NB4 (cell line): ENCODE measurements around the gene FBN3.
"Not testable (repeated sequence)": the region's sequence is repeated elsewhere in the genome, so short reads cannot be mapped to it uniquely, and the experiment has no call there.

Source experiments
- DNase-seq: peaks from one replicate; pipeline ENCODE4 v3.0.0; 2010; ENCODE audit warnings: low read depth
- H3K4me3 ChIP-seq: one replicate; pipeline ENCODE4 v1.5.1; 2011; ENCODE audit warnings: mild to moderate bottlenecking, low read depth, low read length, moderate library complexity
- CTCF ChIP-seq: IDR thresholded peaks from one replicate; pipeline ENCODE4 v1.5.1; 2012; ENCODE audit warnings: low read depth, low read length
- MAX ChIP-seq: IDR thresholded peaks from 2 replicates; pipeline ENCODE4 v1.6.1; 2011; ENCODE audit warnings: low read depth, low read length
- MYC ChIP-seq: IDR thresholded peaks from 2 replicates; pipeline ENCODE4 v1.6.1; 2011; ENCODE audit warnings: low read depth, low read length
- POLR2A ChIP-seq: IDR thresholded peaks from 2 replicates; pipeline ENCODE4 v1.6.1; 2011; ENCODE audit warnings: mild to moderate bottlenecking; ENCODE audit not compliant: insufficient read length; ENCODE audit errors: extremely low read depth

Gene FBN3

GRCh38 chr19:8161135-8161646, 11.8 kb upstream of the FBN3 start:
- no peak overlapping the region for H3K4me3 ChIP-seq
- peak; percentile 84 for DNase-seq
- no peak for TF ChIP-seq MAX
- TF ChIP-seq MYC, result no peak
- peak; percentile 58 for TF ChIP-seq POLR2A
- no peak for TF ChIP-seq CTCF

GRCh38 chr19:8159322-8159721, 9.9 kb upstream of the FBN3 start:
- H3K4me3 ChIP-seq, DNase-seq: not testable (repeated sequence)

GRCh38 chr19:8158411-8159074, 9.2 kb upstream of the FBN3 start:
- H3K4me3 ChIP-seq, result no peak overlapping the region
- peak; percentile 97 for DNase-seq
- peak; percentile 95 for TF ChIP-seq CTCF
- no peak for TF ChIP-seq POLR2A
- peak; percentile 67; the same call in 1 of the 2 replicates for TF ChIP-seq MAX

- DNase-seq, result no peak
- no peak overlapping the region for H3K4me3 ChIP-seq
- TF ChIP-seq MYC (no peak), POLR2A (no peak), CTCF (no peak), MAX (no peak)
These were observed 5.9 kb upstream of the FBN3 start for GRCh38 chr19:8155318-8155717.

GRCh38 chr19:8154014-8154413, 4.6 kb upstream of the FBN3 start:
- not testable (repeated sequence) for H3K4me3 ChIP-seq
- peak; percentile 48 for TF ChIP-seq CTCF
- peak; percentile 61 for DNase-seq

- TF ChIP-seq POLR2A (no peak), MYC (no peak), MAX (no peak), CTCF (no peak)
- no peak for DNase-seq
- no peak overlapping the region for H3K4me3 ChIP-seq
These were observed 2.3 kb upstream of the FBN3 start for GRCh38 chr19:8151767-8152035.
